Spleen (tissue), 7 donors: ENCODE measurements around the gene FBXO7.

Experiments used
- CTCF ChIP-seq, 11 experiments: fragments of 200-600 bp in 7 of 11; fragments of 450-650 bp in 4 of 11; sonication (generic) in 4 of 11; IDR thresholded peaks in 8 of 11; conservative IDR thresholded peaks in 3 of 11; 1 replicate in 7 of 11; 2 replicates in 4 of 11; pipeline versions ENCODE4 v1.4.0 to v1.8.0; 2016 to 2021; ENCODE audit warnings: antibody characterized with exemption in 11 of 11, inconsistent platforms in 4 of 11, mild to moderate bottlenecking in 1 of 11
- POLR2A ChIP-seq, 3 donors: fragments of 450-650 bp; IDR thresholded peaks; one replicate each; pipeline ENCODE4 v1.5.1; 2017; ENCODE audit warnings: antibody characterized with exemption in 3 of 3, mild to moderate bottlenecking in 1 of 3
- POLR2AphosphoS5 ChIP-seq, 3 donors: sonication (generic); formaldehyde crosslinking; IDR thresholded peaks; one replicate each; pipeline ENCODE4 v1.5.1; 2017; ENCODE audit warnings: antibody characterized with exemption in 3 of 3
- donor health status: DM: no; HTN: no; CAD: no; lungs with moderate emphysema.
- donor health status: DM: no; HTN: no; CAD: no.
- donor health status: DM: no; HTN: no; CAD: no.

- no peak for TF ChIP-seq CTCF (IDR thresholded peaks at IDR 0.05 in 8 of 11, conservative IDR thresholded peaks at IDR 0.05 in 3 of 11)
- no peak for TF ChIP-seq POLR2A (IDR thresholded peaks at IDR 0.05)
- TF ChIP-seq POLR2AphosphoS5 (IDR thresholded peaks at IDR 0.05), result peak in 1 of 3 donors; percentile 39
Observed at GRCh38 chr22:32531228-32531627, 56.6 kb downstream of the FBXO7 start.
